Vagina (tissue), 2 donors: ENCODE data around the gene CENPQ. TPM values are rescaled to one million over a fixed set of nuclear protein-coding genes. Genes with fewer than 3 reads are reported as not detected.

ENCODE experiments used
- DNase-seq, 2 donors: peaks; one replicate each; pipeline ENCODE4 v3.0.0-alpha.2; 2017; ENCODE audit errors: extremely low spot score in 2 of 2
- H3K27ac ChIP-seq: fragments of 200-600 bp; sonication (generic); one replicate; pipeline ENCODE4 v1.5.1; 2019
- H3K27me3 ChIP-seq: fragments of 200-600 bp; sonication (generic); one replicate; pipeline ENCODE4 v1.5.1; 2019
- H3K36me3 ChIP-seq, 2 donors: fragments of 200-600 bp; sonication (generic); one replicate each; pipeline ENCODE4 v1.5.1; 2017 to 2019
- H3K4me1 ChIP-seq: fragments of 200-600 bp; sonication (generic); one replicate; pipeline ENCODE4 v1.5.1; 2019
- H3K4me3 ChIP-seq, 2 donors: fragments of 200-600 bp; sonication (generic); 1 replicate in 1 of 2; 2 replicates in 1 of 2; pipeline ENCODE4 v1.5.1; 2016 to 2019
- H3K9me3 ChIP-seq: fragments of 200-600 bp; sonication (generic); one replicate; pipeline ENCODE4 v1.5.1; 2019
- CTCF ChIP-seq, 3 experiments: fragments of 450-650 bp in 2 of 3; fragments of 200-600 bp in 1 of 3; sonication (generic) in 1 of 3; IDR thresholded peaks; one replicate each; pipeline ENCODE4 v1.5.1; 2017 to 2019; ENCODE audit warnings: antibody characterized with exemption in 3 of 3, mild to moderate bottlenecking in 2 of 3, moderate library complexity in 2 of 3
- POLR2A ChIP-seq, 2 donors: fragments of 450-650 bp; IDR thresholded peaks; one replicate each; pipeline ENCODE4 v1.6.1; 2017; ENCODE audit warnings: antibody characterized with exemption in 2 of 2, mild to moderate bottlenecking in 2 of 2, moderate library complexity in 2 of 2
- POLR2AphosphoS5 ChIP-seq, 2 donors: sonication (generic); formaldehyde crosslinking; IDR thresholded peaks; one replicate each; pipeline ENCODE4 v1.9.0; 2017; ENCODE audit warnings: antibody characterized with exemption in 2 of 2, mild to moderate bottlenecking in 2 of 2, low read depth in 1 of 2; ENCODE audit not compliant: insufficient read depth in 1 of 2
- intact Hi-C: fragments of 100-400 bp; cut with DNase I; formaldehyde crosslinking; loops from one replicate; pipeline ENCODE4 v1.15.1; 2023
- total RNA-seq: library from RNA; depleted of rRNA; stranded (reverse); fragments of >200 nt; gene quantifications from one replicate; pipeline ENCODE4 v1.2.3, GENCODE V29; 2016

The CENPQ gene
- 1.7 TPM for total RNA-seq

GRCh38 chr6:49462927-49463611, at the start of gene CENPQ, which contains the start of gene MMUT:
TSS of gene CENPQ (plus strand) at chr6:49463370. CDS start at chr6:49470177, 6,807 bp downstream.
TSS of gene MMUT (minus strand) at chr6:49463253. CDS start at chr6:49459466, 3,787 bp downstream.
- Histone ChIP-seq H3K27me3 (no peaks in the 10 kb centered on the region), H3K27ac (peak within 1 kb of the TSS; percentile 77), H3K36me3 (peaks cover 0 to 2% of the 10 kb centered on the region in 2 donors), H3K4me3 (peak within 1 kb of the TSS; percentile 60 to 72), H3K9me3 (no peaks in the 10 kb centered on the region), H3K4me1 (peaks cover 36% of the 10 kb centered on the region)
- intact Hi-C loops = no loop called here
- DNase-seq = peak; percentile 94 to 98
- TF ChIP-seq POLR2A (IDR thresholded peaks at IDR 0.05) (peak in 1 of 2 donors; percentile 35), POLR2AphosphoS5 (IDR thresholded peaks at IDR 0.05; ENCODE audit: insufficient read depth in 1 of 2, low read depth in 1 of 2) (peak; percentile 89 to 98), CTCF (IDR thresholded peaks at IDR 0.05) (no peak)

GRCh38 chr6:49415358-49415757, 47.8 kb upstream of the CENPQ start:
- H3K27me3 ChIP-seq = no peaks in the 10 kb centered on the region
- intact Hi-C loops = no loop called here
- H3K36me3 ChIP-seq = no peaks in the 10 kb centered on the region
- no peak for TF ChIP-seq POLR2AphosphoS5 (IDR thresholded peaks at IDR 0.05; ENCODE audit: insufficient read depth in 1 of 2, low read depth in 1 of 2)
- TF ChIP-seq POLR2A (IDR thresholded peaks at IDR 0.05) = no peak
- TF ChIP-seq CTCF (IDR thresholded peaks at IDR 0.05) = no peak
- H3K27ac ChIP-seq = no peak overlapping the region
- H3K9me3 ChIP-seq = no peaks in the 10 kb centered on the region
- DNase-seq = no peak
- no peak overlapping the region for H3K4me3 ChIP-seq
- no peaks in the 10 kb centered on the region for H3K4me1 ChIP-seq

GRCh38 chr6:49416195-49416594, 47.0 kb upstream of the CENPQ start:
- intact Hi-C loops = no loop called here
- H3K4me3 ChIP-seq = no peak overlapping the region
- no peaks in the 10 kb centered on the region for H3K4me1 ChIP-seq
- H3K9me3 ChIP-seq = no peaks in the 10 kb centered on the region
- no peak for TF ChIP-seq POLR2AphosphoS5 (IDR thresholded peaks at IDR 0.05; ENCODE audit: insufficient read depth in 1 of 2, low read depth in 1 of 2)
- TF ChIP-seq CTCF (IDR thresholded peaks at IDR 0.05) = no peak
- TF ChIP-seq POLR2A (IDR thresholded peaks at IDR 0.05) = no peak
- H3K27me3 ChIP-seq = no peaks in the 10 kb centered on the region
- H3K27ac ChIP-seq = no peak overlapping the region
- H3K36me3 ChIP-seq = no peaks in the 10 kb centered on the region
- no peak for DNase-seq

- no peaks in the 10 kb centered on the region for H3K9me3 ChIP-seq
- TF ChIP-seq CTCF (IDR thresholded peaks at IDR 0.05) (no peak), POLR2A (IDR thresholded peaks at IDR 0.05) (no peak), POLR2AphosphoS5 (IDR thresholded peaks at IDR 0.05; ENCODE audit: insufficient read depth in 1 of 2, low read depth in 1 of 2) (no peak)
- H3K36me3 ChIP-seq = no peaks in the 10 kb centered on the region
- DNase-seq = no peak
- no peaks in the 10 kb centered on the region for H3K27me3 ChIP-seq
- H3K4me3 ChIP-seq = no peak overlapping the region
- intact Hi-C loops = no loop called here
- H3K4me1 ChIP-seq = no peaks in the 10 kb centered on the region
- no peak overlapping the region for H3K27ac ChIP-seq
Observed at GRCh38 chr6:49423817-49424216, 39.4 kb upstream of the CENPQ start.

GRCh38 chr6:49430187-49430586, 33.0 kb upstream of the CENPQ start:
- Histone ChIP-seq H3K27me3 (no peaks in the 10 kb centered on the region), H3K4me3 (no peak overlapping the region), H3K9me3 (no peaks in the 10 kb centered on the region), H3K27ac (no peak overlapping the region), H3K36me3 (peaks cover 0 to 16% of the 10 kb centered on the region in 2 donors), H3K4me1 (no peaks in the 10 kb centered on the region)
- DNase-seq = no peak
- intact Hi-C loops = no loop called here
- no peak for TF ChIP-seq POLR2AphosphoS5 (IDR thresholded peaks at IDR 0.05; ENCODE audit: insufficient read depth in 1 of 2, low read depth in 1 of 2)
- TF ChIP-seq CTCF (IDR thresholded peaks at IDR 0.05) = no peak
- no peak for TF ChIP-seq POLR2A (IDR thresholded peaks at IDR 0.05)
